GM18520 (cell line): ENCODE data around the gene IZUMO2.
"Not testable (repeated sequence)": the region's sequence is repeated elsewhere in the genome, so short reads cannot be mapped to it uniquely, and the experiment has no call there.

Experiments used
- ATAC-seq: cut with Tn5 transposase; IDR thresholded peaks from one replicate; pipeline ENCODE4 v1.9.1; 2021; ENCODE audit not compliant: unreplicated experiment

Gene IZUMO2

DNA sequence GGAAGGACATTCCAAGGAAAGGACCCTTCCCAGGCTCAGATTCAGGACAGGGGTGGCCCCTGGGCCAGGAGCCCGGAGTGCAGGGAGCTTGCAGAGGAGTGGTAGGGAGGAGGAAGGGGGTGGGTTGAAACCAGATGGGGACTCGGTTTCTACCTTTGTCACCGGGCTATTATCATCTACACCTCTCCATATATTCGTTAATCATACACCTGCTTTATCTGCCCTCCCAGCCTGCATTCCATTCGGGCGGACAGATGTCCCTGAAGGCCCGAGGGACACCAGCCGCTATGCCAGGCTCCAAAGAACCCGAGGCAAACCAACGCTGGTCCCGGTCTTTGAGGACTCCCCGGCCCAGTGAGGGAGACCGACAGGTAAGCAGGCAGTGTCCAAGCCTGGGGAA is 24.9 kb upstream of the IZUMO2 start:
- ATAC-seq, result no peak

- no peak for ATAC-seq
Observed at GRCh38 chr19:50184196-50184595, 21.1 kb upstream of the IZUMO2 start.

DNA sequence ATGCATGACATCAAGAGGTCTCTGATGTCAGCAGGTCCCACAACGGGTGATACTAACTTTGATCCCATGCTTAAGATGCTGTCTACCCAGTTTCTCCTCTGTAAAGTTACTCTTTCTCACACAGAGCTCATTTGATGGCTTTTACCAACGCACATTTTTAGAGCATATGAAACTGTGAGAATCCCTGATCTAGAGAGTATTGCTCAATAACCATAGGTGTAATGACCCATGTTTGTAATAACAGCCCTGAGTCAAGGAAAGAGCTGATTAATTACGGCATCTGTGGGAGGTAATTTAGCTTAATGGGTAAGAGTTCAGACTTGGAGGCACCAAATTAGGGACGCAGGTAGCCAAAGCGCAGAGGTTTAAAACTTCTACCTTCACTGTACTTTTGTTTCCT is 18.0 kb upstream of the IZUMO2 start:
- no peak for ATAC-seq

DNA sequence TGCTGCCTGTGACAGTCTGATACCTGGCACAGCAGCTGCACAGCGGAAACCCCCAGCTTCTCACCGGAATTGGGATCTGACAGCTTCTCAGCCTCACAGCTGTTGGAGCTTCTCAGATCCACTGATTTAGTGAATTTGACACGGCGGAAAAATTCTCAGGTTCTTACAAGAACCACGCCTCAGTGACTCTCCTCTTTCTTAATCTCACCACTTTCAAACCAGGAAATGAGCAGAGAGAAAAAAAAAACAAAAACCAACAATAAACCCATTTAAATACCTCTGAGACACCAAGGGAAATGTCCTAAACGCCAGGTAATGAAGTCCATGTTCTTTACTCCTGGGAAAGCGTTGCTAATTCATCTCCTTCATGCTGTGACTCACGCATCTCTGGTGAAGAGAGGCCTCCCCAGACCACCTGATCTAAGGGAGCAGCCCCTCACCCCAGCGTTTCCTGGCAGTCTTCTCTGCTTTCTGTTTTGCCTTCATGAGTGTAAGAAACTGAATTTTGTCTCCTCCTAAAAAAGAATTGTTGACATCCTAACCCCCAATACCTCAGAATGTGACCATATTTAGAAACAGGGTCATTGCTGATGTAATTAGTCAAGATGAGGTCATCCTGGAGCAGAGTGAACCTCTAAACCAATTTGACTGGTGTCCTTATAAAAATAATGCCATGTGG is 15.9 kb upstream of the IZUMO2 start:
- no peak for ATAC-seq

DNA sequence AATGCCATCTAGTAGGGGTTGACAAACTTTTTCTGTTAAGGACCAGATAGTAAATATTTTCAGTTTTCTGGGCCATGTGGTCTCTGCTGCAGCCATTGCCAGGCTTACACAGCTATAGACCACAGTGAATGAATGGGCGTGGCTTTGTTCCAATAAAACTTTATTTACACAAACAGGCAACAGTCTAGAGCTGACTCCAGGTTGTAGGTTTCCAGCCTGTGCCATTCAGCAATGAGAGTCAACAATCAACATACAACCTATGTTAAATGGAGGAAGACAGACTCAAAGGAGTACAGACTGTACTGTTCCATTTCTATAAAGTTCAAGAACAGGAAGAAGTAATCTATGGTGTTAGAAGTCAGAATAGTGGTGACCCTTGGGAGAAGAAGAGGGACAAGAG is 15.2 kb upstream of the IZUMO2 start:
- no peak for ATAC-seq

GRCh38 chr19:50176775-50177174 is 13.7 kb upstream of the IZUMO2 start:
- ATAC-seq, result no peak

DNA sequence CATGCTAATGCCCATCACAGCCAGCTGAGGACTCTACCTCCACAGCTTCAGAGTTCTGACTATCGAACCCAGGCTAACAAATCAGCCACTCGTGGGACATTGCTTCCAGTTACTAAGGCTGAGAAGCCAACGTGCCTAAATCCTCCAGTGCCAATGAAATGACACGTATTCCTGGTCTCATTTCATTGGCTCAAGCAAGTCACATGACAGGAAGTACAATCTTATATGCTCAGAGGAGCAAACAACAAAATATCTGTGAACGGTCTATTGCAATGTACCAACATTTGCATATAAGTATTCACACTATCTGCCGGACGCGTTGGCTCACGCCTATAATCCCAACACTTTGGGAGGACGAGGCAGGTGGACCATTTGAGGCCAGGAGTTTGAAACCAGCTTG is 12.8 kb upstream of the IZUMO2 start:
- no peak for ATAC-seq

DNA sequence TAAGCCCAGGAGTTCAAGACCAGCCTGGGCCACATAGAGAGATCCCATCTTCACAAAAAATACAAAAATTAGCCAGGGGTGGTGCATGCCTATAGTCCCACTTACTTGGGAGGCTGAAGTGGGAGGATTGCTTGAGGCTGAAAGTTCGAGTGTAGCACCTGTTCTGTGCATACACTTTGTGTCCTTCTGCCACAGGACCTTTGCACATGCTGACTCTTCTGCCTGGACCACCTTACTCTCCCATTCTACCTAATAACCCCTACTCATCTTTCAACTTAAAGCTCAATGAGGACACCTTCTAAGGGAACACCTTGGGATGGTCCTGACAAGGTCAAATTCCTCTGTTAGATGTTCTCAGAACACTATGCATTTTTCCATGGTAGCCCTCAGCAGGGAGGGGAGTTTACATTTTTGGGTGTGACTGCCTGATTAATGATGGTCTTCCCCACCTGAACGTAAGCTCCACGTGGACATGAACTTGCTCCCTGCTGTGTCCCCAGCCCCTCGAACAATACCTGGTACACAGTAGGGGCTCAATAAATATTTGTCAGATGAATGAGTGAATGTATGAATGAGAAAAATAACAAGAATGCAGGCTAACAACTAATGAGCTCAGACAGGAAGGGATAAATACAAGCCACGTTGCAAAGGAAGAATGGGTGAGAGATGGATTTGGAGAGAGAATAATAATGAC is 11.2 kb upstream of the IZUMO2 start:
- no peak for ATAC-seq

- ATAC-seq, result no peak
Observed at GRCh38 chr19:50173127-50173526, 10.0 kb upstream of the IZUMO2 start.

GRCh38 chr19:50172726-50173125 is 9.6 kb upstream of the IZUMO2 start:
- no peak for ATAC-seq

GRCh38 chr19:50171752-50172151 is 8.7 kb upstream of the IZUMO2 start:
- ATAC-seq, result no peak

DNA sequence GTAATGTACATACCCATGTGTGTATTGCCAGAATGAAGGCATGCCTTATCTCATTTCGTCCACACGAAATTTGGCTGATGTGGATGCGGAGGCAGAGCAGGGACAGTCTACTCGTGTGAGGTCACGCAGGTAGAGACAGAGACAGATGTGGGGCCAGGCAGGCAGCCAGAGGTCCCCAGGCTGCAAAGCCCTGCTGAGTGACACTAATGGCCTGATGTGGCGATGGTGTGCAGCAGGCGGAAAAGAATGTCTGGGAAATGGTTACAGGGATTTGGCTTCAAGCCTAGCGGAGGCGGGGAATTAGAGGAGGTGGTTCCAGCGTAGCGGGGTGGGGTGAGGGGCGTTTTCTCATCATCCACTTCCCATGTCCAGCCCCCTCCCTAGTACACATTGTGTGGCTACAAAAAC is 4.2 kb upstream of the IZUMO2 start:
- ATAC-seq, result no peak

GRCh38 chr19:50159078-50159477 is 4.0 kb downstream of the IZUMO2 start:
- ATAC-seq, result no peak

- no peak for ATAC-seq
Observed at GRCh38 chr19:50158577-50158976, 4.5 kb downstream of the IZUMO2 start.

DNA sequence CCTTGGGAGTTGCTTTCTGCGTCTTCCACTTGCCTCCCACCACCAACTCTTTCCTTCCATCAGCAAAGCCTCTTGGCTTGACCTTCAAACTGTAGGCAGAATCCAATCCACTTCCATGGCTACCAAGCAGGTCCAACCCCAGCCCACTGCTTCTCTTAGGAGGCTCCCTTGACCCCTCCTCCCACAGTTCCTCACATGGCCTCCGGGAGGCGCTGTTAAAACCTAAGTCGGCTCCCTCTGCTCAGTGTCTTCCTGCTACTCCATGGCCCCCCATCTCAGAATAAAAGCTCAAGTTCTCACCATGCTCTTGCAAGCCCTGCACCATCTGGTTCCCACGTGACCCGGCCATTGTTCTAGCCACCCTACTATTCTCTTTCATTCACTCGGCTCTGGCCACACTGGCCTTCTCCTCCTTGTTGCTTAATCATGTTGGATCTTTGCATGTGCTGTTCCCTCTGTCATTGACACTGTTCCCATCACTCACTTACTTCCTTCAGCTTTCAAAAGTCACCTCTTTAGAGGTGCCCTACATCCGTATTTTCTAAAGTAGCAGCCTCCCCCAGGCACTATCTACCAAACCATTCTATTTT is 7.5 kb downstream of the IZUMO2 start:
- no peak for ATAC-seq

- ATAC-seq, result no peak
Observed at GRCh38 chr19:50154529-50154928, 8.6 kb downstream of the IZUMO2 start.

- no peak for ATAC-seq
Observed at GRCh38 chr19:50152578-50152977, 10.5 kb downstream of the IZUMO2 start.

DNA sequence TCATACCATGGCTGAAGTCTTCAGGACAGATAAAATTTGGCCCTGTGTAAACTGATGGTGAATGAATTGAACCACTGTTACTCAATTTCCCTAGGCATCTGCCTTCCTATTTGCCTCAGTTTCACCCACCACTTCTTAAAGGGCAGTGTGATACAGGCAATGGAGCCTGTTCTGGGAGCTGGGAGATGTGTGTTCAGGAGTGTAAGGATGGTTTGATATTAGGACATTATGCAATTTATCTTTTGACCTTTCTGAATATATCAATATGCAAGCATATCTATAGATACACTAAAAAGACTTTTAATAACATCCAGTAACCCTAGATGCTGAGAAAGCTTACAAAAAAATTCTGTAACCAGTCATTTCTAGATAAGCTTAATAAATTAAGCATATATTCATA is 14.6 kb downstream of the IZUMO2 start:
- ATAC-seq, result no peak

DNA sequence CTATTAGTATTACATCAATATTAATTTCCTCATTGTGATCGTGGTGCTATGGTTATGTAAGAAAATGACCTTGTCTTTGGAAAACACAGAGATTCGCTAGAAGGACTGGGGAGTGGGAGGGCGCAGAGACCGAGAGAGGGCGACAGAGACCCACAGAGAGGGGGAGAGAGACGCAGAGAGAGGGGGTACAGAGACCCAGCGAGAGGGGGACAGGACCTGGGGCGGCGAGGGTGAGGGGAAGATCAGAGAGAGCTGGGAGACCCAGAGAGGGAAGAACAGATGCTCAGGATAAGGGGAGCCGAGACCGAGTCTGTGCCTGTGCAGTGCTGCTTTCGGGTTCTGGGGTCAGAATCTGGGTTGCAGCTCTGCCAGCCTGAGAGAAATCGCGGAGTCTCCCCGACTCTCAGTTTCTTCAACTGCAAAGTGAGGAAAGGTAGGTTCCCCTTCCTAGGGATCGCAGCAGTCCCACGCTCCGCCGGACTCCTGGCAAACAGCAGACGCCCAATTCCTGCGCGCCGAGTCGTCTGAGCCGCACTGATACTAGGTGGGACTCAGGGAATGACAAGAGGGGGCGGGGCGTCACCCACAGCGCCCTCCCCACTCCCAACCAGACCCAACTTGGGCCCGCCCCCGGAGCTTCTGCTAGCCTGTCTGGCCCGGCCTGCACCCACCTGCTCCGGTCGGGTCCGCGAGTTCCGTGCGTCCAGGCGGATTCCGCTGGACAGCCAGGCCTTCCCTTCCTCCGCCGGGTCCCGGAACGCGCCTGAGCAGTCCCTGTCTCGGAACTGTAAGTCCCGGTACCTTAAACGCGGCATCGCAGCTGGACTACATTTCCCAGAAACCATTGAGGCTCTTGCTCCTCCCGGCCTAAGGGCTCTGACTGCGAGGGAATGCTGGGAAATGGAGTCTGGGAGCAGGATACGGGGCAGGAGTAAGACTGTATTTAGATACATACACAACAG is 15.3 kb downstream of the IZUMO2 start:
- no peak for ATAC-seq

- not testable (repeated sequence) for ATAC-seq
Observed at GRCh38 chr19:50141921-50142320, 21.2 kb downstream of the IZUMO2 start.

GRCh38 chr19:50140118-50140845 is 22.8 kb downstream of the IZUMO2 start:
- not testable (repeated sequence) for ATAC-seq
